Esophagus squamous epithelium (tissue), 5 donors: Measurements from ENCODE around the gene RPL37. TPM values are rescaled to one million over a fixed set of nuclear protein-coding genes. Genes with fewer than 3 reads are reported as not detected.
"Not testable (repeated sequence)": the region's sequence is repeated elsewhere in the genome, so short reads cannot be mapped to it uniquely, and the experiment has no call there.

Source experiments
- DNase-seq: peaks from one replicate; lab custom pipeline; 2025; lab: John Stamatoyannopoulos, UW
- H3K27ac ChIP-seq, 4 donors: fragments of 200-600 bp; sonication (generic); one replicate each; pipeline ENCODE4 v1.5.1; 2016 to 2019; ENCODE audit warnings: mild to moderate bottlenecking in 1 of 4
- H3K27me3 ChIP-seq, 4 donors: fragments of 200-600 bp; sonication (generic); 1 replicate in 3 of 4; 2 replicates in 1 of 4; pipeline versions ENCODE4 v1.5.1 to v1.6.0; 2017 to 2021; ENCODE audit warnings: antibody characterized with exemption in 1 of 4
- H3K36me3 ChIP-seq, 3 donors: fragments of 200-600 bp; sonication (generic); one replicate each; pipeline ENCODE4 v1.5.1; 2016 to 2019
- H3K4me1 ChIP-seq, 3 donors: fragments of 200-600 bp; sonication (generic); one replicate each; pipeline ENCODE4 v1.5.1; 2017 to 2019
- H3K4me3 ChIP-seq, 4 donors: fragments of 200-600 bp; sonication (generic); 1 replicate in 3 of 4; 2 replicates in 1 of 4; pipeline ENCODE4 v1.5.1; 2016 to 2019; ENCODE audit warnings: mild to moderate bottlenecking in 2 of 4, moderate library complexity in 1 of 4
- H3K9me3 ChIP-seq, 3 donors: fragments of 200-600 bp; sonication (generic); one replicate each; pipeline ENCODE4 v1.5.1; 2016 to 2019
- POLR2A ChIP-seq, 4 donors: fragments of 450-650 bp; IDR thresholded peaks; one replicate each; pipeline ENCODE4 v1.6.1; 2017; ENCODE audit warnings: antibody characterized with exemption in 4 of 4, mild to moderate bottlenecking in 4 of 4, moderate library complexity in 3 of 4
- WGBS, 2 donors: methylation state at CpG; one replicate each; pipeline ENCODE4 v1.1.5; 2018; 5-methylcytosine and 5-hydroxymethylcytosine counted together
- intact Hi-C: fragments of 100-400 bp; cut with DNase I; formaldehyde crosslinking; loops from one replicate; pipeline ENCODE4 v1.15.0; 2022
- total RNA-seq, 4 donors: library from RNA; depleted of rRNA; stranded (reverse); fragments of >200 nt; gene quantifications; one replicate each; pipeline ENCODE4 v1.1.0, GENCODE V29; 2016
- TF ChIP-seq, protein P1 (sequence below), 6 experiments: fragments of 450-650 bp in 4 of 6; fragments of 200-600 bp in 2 of 6; sonication (generic) in 2 of 6; IDR thresholded peaks; one replicate each; pipeline ENCODE4 v1.5.1; 2016 to 2019; ENCODE audit warnings: antibody characterized with exemption in 6 of 6, mild to moderate bottlenecking in 4 of 6, moderate library complexity in 4 of 6
- donor health status: DM: yes; HTN: yes; CAD: no.

The RPL37 gene
- 100 to 1,000 TPM in 1 of 4 donors, 10 to 100 TPM in 3; 79.6 to 183 (median 88.2) TPM for total RNA-seq

DNA sequence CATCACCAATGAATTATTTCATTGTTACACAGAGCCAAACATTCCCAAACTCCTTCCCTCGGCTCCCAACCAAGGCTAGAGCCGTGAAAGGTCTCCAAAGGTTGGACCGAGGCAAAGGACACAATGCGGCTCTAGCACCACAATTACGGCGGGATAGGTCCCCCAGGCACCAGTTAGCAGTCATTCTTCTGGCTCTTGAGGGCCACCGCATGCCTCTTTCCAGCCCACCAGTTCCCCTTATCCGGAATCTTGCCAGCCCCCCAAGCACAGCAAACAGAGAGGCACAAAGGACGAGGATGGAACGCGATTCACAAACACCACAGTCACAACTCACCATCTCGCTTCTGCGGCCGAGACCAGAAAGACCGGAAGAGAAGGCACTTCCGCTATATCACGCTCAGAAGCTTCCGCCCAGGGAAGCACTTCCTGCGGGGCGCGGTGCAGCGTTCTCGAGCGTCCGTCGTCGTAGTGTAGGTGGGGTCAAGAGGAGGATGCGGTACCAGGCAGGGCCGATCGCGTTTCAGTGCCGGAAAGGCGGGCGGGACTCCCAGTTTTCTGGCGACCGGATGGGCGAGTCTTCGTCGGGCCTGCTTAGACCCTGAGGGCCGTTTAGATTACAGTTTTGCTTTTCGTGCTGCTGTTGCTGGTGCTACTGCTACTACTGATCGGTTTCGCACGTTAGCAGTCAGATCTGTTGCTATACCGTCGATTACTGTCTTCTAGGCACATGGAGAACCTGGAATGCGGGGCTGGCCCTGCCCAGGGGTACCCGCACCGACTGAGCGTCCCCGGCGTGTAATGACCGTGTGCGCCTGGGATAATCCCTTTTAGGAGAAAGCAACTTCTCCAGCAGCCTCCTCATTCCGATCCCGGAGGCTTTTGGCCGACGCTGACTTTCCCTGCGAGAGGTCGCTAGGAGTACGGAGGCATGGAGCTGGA lies at the start of gene RPL37:
Gene RPL37, minus strand, starts transcription at position 374 of the 939 bp plus-strand sequence. Its CDS starts 37 bp downstream, at position 337.
- Histone ChIP-seq H3K9me3 (no peaks in the 10 kb centered on the region), H3K27me3 (no peaks in the 10 kb centered on the region), H3K27ac (peak within 1 kb of the TSS; percentile 94 to 98 (median 96)), H3K36me3 (peaks cover 19 to 40% (median 25%) of the 10 kb centered on the region in 3 donors), H3K4me1 (peaks cover 7 to 53% (median 17%) of the 10 kb centered on the region in 3 donors), H3K4me3 (peak within 1 kb of the TSS; percentile 51 to 78 (median 62))
- TF ChIP-seq POLR2A (IDR thresholded peaks at IDR 0.05) = peak in 3 of 4 donors; percentile 58 to 86 (median 79)
- TF ChIP-seq, protein P1, sequence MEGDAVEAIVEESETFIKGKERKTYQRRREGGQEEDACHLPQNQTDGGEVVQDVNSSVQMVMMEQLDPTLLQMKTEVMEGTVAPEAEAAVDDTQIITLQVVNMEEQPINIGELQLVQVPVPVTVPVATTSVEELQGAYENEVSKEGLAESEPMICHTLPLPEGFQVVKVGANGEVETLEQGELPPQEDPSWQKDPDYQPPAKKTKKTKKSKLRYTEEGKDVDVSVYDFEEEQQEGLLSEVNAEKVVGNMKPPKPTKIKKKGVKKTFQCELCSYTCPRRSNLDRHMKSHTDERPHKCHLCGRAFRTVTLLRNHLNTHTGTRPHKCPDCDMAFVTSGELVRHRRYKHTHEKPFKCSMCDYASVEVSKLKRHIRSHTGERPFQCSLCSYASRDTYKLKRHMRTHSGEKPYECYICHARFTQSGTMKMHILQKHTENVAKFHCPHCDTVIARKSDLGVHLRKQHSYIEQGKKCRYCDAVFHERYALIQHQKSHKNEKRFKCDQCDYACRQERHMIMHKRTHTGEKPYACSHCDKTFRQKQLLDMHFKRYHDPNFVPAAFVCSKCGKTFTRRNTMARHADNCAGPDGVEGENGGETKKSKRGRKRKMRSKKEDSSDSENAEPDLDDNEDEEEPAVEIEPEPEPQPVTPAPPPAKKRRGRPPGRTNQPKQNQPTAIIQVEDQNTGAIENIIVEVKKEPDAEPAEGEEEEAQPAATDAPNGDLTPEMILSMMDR (IDR thresholded peaks at IDR 0.05) = peak in 3 of 6 experiments; percentile 3 to 27 (median 17)
- DNase-seq = peak; percentile 87
- 6 to 18% methylated on average over 17 to 37 of the region's 61 CpGs for WGBS, 2 donors
- intact Hi-C loops = no loop called here

DNA sequence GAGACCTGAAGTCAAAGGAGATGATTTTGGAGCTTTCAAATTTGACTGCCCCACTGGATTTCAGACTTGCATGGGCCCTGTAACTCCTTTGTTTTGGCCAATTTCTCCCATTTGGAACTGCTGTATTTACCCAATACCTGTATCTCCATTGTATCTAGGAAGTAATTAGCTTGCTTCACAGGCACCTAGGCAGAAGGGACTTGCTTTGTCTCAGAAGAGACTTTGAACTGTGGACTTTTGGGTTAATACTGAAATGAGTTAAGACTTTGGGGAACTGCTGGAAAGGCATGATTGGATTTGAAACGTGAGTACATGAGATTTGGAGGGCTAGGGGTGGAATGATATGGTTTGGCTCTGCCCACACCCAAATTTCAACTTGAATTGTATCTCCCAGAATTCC lies 48.0 kb upstream of the RPL37 start:
- intact Hi-C loops = not testable (repeated sequence)

DNA sequence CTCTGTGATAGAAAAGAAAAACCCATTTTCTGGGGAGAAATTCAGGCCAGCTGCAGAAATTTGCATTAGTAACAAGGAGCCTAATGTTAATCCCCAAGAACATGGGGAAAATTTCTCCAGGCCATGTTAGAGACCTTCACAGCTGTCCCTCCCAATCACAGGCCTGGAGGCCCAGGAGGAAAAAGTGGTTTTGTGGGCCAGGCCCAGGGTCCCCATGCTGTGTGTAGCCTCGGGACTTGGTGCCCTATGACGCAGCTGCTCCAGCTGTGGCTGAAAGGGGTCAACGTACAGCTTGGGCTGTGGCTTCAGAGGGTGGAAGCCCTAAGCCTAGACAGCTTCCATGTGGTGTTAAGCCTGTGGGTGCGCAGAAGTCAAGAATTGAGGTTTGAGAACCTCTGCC lies 47.3 kb upstream of the RPL37 start:
- no peak overlapping the region for H3K4me3 ChIP-seq
- no peak for DNase-seq
- no peaks in the 10 kb centered on the region for H3K36me3 ChIP-seq
- intact Hi-C loops = no loop called here
- peaks cover 0 to 4% (median 0%) of the 10 kb centered on the region in 3 donors for H3K4me1 ChIP-seq
- TF ChIP-seq POLR2A (IDR thresholded peaks at IDR 0.05) = no peak
- TF ChIP-seq, protein P1 (IDR thresholded peaks at IDR 0.05) = no peak
- 81 to 82% methylated on average over 4 of the region's 4 CpGs for WGBS, 2 donors
- no peak overlapping the region for H3K27ac ChIP-seq
- no peaks in the 10 kb centered on the region for H3K27me3 ChIP-seq
- peaks cover 0 to 4% (median 0%) of the 10 kb centered on the region in 3 donors for H3K9me3 ChIP-seq

More for the DNA sequence above, 48.0 kb upstream of the RPL37 start:
- not testable (repeated sequence) for H3K4me1 ChIP-seq, DNase-seq, H3K27ac ChIP-seq, H3K4me3 ChIP-seq, H3K9me3 ChIP-seq, H3K36me3 ChIP-seq, H3K27me3 ChIP-seq
- 50 to 67% methylated on average over 1 of the region's 1 CpG for WGBS, 2 donors

DNA sequence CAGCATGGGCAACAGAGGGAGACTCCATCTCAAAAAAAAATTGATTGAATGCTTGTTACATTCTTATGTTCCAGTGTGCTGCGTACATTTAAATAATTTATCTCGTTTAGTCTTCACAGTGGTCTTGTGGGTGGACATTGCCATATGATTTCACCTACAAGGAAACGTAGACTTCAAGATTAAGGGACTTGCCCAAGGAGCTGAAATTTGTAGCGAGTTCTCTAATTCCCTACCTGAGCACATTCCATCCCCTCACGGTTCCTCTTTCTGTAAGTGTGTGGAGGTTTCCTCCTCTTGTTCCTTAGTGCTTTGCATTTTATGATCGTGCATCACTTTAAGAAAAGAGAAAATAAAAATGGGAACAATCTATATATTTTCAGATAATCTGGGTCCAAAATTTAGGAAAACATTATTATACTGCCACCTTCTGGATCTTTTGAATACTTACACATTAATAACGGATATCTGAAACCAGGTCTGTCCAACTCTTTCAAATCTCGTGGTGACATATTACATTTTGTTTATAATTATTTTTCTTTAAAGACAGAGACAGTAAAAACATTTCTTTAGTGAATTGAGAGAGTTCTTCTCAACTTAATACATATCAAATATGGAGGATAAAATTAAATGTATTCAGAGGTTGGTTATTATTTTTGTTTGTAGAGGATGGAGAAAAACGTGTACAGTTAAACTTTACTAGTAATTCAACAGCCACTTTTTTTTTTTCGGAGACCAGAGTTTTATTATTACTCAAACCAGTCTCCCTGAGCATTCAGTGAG lies 44.3 kb upstream of the RPL37 start:
- no peaks in the 10 kb centered on the region for H3K36me3 ChIP-seq
- DNase-seq = no peak
- H3K27ac ChIP-seq = no peak overlapping the region
- 27% methylated on average over 10 of the region's 10 CpGs for WGBS, 2 donors
- intact Hi-C loops = no loop called here
- H3K9me3 ChIP-seq = peaks cover 0 to 14% (median 5%) of the 10 kb centered on the region in 3 donors
- no peak overlapping the region for H3K4me3 ChIP-seq
- TF ChIP-seq POLR2A (IDR thresholded peaks at IDR 0.05) = no peak
- TF ChIP-seq, protein P1 (IDR thresholded peaks at IDR 0.05) = peak; percentile 34 to 70 (median 54)
- H3K27me3 ChIP-seq = no peaks in the 10 kb centered on the region
- H3K4me1 ChIP-seq = peaks cover 0 to 4% (median 0%) of the 10 kb centered on the region in 3 donors

DNA sequence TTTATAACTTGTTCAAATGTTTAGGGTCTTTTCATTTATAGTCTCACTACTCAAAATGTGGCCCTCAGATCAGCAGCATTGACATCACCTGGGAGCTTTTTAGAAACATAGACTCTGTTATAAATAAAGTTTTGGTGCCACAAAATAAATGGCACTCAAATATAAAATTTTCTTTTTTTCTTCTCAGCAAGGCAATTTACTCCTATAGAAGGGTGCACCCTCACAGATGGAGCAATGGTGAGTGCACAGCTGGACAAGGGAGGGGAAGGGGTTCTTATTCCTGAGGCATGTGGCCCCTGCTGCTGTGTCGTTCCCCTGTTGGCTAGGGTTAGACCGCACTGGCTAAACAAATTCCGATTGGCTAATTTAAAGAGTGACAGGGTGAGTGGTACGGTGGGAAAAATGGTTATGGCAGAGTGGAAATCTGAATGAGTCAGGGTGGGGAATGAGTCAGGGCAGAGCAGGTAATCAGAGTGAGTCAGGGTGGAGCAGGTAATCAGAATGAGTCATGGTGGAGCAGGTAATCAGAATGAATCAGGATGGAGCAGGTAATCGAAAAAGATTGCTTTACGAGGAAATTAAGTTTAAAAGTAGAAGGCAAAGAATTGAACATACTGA lies 42.5 kb upstream of the RPL37 start:
- 56 to 62% methylated on average over 6 of the region's 6 CpGs for WGBS, 2 donors
- intact Hi-C loops = no loop called here
- H3K27me3 ChIP-seq = no peaks in the 10 kb centered on the region
- H3K27ac ChIP-seq = no peak overlapping the region
- H3K9me3 ChIP-seq = peaks cover 0 to 19% (median 5%) of the 10 kb centered on the region in 3 donors
- TF ChIP-seq, protein P1 (IDR thresholded peaks at IDR 0.05) = no peak
- TF ChIP-seq POLR2A (IDR thresholded peaks at IDR 0.05) = no peak
- DNase-seq = no peak
- no peak overlapping the region for H3K4me3 ChIP-seq
- H3K4me1 ChIP-seq = peaks cover 0 to 4% (median 0%) of the 10 kb centered on the region in 3 donors
- H3K36me3 ChIP-seq = no peaks in the 10 kb centered on the region
